Common myeloid progenitor, CD34-positive (primary cell): ENCODE measurements around the gene DIP2A.
A peak's percentile ranks its signal among the peaks of the same experiment; 100 is the strongest.

ENCODE experiments used
- CTCF ChIA-PET: fragments of 350-600 bp; sonication (Branson Sonifier 250); formaldehyde crosslinking; loops from one replicate; lab custom pipeline; 2021; ENCODE audit warnings: antibody characterized with exemption; lab: Charles Lee
- POLR2A ChIA-PET: fragments of 350-600 bp; sonication (Branson Sonifier 250); formaldehyde crosslinking; loops from one replicate; lab custom pipeline; 2021; ENCODE audit warnings: antibody characterized with exemption; lab: Charles Lee
- DNase-seq, 3 donors: peaks; one replicate each; pipeline versions ENCODE4 v3.0.0 to v3.0.0-alpha.2; 2013
- H3K27ac ChIP-seq, 2 experiments: 1 replicate in 1 of 2; 2 replicates in 1 of 2; pipeline ENCODE4 v1.7.0; 2013; ENCODE audit warnings: inconsistent platforms in 2 of 2, low read length in 2 of 2, mild to moderate bottlenecking in 2 of 2, low read depth in 1 of 2, moderate library complexity in 1 of 2; ENCODE audit not compliant: severe bottlenecking in 2 of 2, insufficient read depth in 1 of 2, poor library complexity in 1 of 2
- H3K27me3 ChIP-seq, 5 experiments: replicated peaks in 2 of 5; 1 replicate in 3 of 5; 2 replicates in 2 of 5; pipeline versions ENCODE4 v1.6.1 to v1.7.0; 2013; ENCODE audit warnings: low read length in 4 of 5, mild to moderate bottlenecking in 2 of 5, moderate library complexity in 2 of 5, inconsistent platforms in 1 of 5; ENCODE audit not compliant: insufficient read depth in 5 of 5, control insufficient read depth in 4 of 5
- H3K36me3 ChIP-seq, 4 experiments: 1 replicate in 2 of 4; 2 replicates in 2 of 4; pipeline versions ENCODE4 v1.6.1 to v1.7.0; 2013; ENCODE audit warnings: low read length in 3 of 4, control low read depth in 1 of 4, mild to moderate bottlenecking in 1 of 4; ENCODE audit not compliant: control insufficient read depth in 4 of 4, insufficient read depth in 4 of 4
- H3K4me1 ChIP-seq, 4 experiments: 1 replicate in 3 of 4; 2 replicates in 1 of 4; pipeline versions ENCODE4 v1.6.1 to v1.7.1; 2013; ENCODE audit warnings: low read length in 3 of 4, mild to moderate bottlenecking in 3 of 4, control low read depth in 1 of 4, inconsistent platforms in 1 of 4, moderate library complexity in 1 of 4; ENCODE audit not compliant: control insufficient read depth in 4 of 4, insufficient read depth in 4 of 4; ENCODE audit errors: control extremely low read depth in 1 of 4
- H3K4me3 ChIP-seq, 7 experiments: 1 replicate in 4 of 7; 2 replicates in 3 of 7; pipeline versions ENCODE4 v1.5.1 to v1.7.0; 2013; ENCODE audit warnings: mild to moderate bottlenecking in 7 of 7, low read length in 6 of 7, moderate library complexity in 6 of 7, inconsistent platforms in 2 of 7, low read depth in 2 of 7, control low read depth in 1 of 7; ENCODE audit not compliant: insufficient read depth in 4 of 7, control insufficient read depth in 1 of 7; ENCODE audit errors: extremely low read depth in 1 of 7
- H3K9me3 ChIP-seq, 5 experiments: 1 replicate in 4 of 5; 2 replicates in 1 of 5; pipeline versions ENCODE4 v1.6.1 to v1.7.1; 2013; ENCODE audit warnings: low read length in 4 of 5, mild to moderate bottlenecking in 2 of 5, inconsistent platforms in 1 of 5, low read depth in 1 of 5, moderate library complexity in 1 of 5; ENCODE audit not compliant: control insufficient read depth in 4 of 5, insufficient read depth in 2 of 5; ENCODE audit errors: control extremely low read depth in 1 of 5
- WGBS: methylation state at CpG from one replicate; pipeline ENCODE4 v1.1.5; 2013; ENCODE audit not compliant: insufficient coverage; 5-methylcytosine and 5-hydroxymethylcytosine counted together

DIP2A gene

DNA sequence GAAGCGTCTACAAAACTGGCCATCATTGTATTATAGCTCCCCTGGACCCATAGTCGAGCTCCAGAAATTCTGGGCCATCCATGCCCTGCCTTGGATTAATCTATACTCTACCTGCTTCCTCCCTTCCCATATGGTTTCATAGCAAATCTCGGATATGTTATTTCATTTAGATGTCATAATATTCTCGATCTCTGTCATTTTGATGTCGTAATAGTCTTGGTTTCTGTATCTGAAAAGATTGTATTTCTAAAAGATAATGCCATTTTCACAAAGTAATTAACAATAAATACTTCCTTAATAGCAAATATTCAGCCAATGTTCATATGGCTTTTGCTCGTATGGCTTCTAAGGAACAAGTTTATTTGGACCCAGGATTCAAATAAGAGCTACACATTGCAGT is 35.1 kb downstream of the DIP2A start:
- Histone ChIP-seq H3K27ac (no peak overlapping the region), H3K4me1 (no peaks in the 10 kb centered on the region), H3K9me3 (peaks cover 0 to 5% (median 2%) of the 10 kb centered on the region in 5 experiments), H3K4me3 (no peak overlapping the region), H3K27me3 (no peaks in the 10 kb centered on the region), H3K36me3 (peaks cover 21 to 68% (median 45%) of the 10 kb centered on the region in 4 experiments)
- ChIA-PET CTCF (no interaction called here), POLR2A (no interaction called here)
- no CpG with 5 or more reads among the region's 6 CpGs for WGBS
- DNase-seq, result no peak

DNA sequence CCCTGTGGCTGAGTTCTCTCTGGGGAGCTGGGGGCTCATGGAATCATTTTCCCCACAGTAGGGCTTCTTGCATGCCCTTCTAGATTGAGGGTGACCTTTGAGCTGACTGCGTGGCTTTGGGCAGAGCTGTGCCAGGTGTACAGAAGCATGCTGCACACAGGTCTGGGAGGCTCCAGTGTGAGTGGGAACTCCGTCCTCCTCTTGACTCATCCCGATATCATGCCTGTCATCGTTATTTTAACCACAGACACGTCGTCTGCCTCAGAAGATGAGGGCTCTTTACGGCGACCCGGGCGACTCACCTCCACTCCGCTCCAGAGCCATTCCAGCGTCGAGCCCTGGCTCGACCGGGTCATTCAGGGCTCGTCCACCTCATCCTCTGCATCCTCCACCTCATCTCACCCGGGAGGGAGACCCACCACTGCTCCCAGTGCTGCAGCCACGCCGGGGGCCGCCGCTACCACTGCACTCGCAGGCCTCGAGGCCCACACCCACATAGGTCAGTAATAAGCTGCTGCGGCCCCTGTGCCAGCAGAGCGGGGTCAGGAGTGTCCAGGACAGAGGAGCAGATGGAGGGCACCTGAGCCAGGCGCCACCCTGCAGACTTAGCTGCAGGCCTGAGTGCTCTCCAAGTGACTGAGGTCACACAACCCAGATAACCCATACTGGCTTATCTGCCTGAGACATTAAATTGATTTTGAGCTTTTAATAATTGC is 39.8 kb downstream of the DIP2A start:
- ChIA-PET CTCF (interaction anchor here (0.6 to 2.1 kb wide), 4 partner anchors 9 to 141 kb away, joined by 3 to 6 read pairs (median 3); no protein-coding TSS in a partner anchor), POLR2A (no interaction called here)
- WGBS, result 98% methylated on average over 20 of the region's 26 CpGs
- Histone ChIP-seq H3K4me3 (no peak overlapping the region), H3K4me1 (peaks cover 11 to 36% (median 24%) of the 10 kb centered on the region in 4 experiments), H3K9me3 (peaks cover 0 to 2% (median 0%) of the 10 kb centered on the region in 5 experiments), H3K36me3 (peaks cover 15 to 41% (median 29%) of the 10 kb centered on the region in 4 experiments), H3K27me3 (no peaks in the 10 kb centered on the region), H3K27ac (no peak overlapping the region)
- DNase-seq, result no peak

DNA sequence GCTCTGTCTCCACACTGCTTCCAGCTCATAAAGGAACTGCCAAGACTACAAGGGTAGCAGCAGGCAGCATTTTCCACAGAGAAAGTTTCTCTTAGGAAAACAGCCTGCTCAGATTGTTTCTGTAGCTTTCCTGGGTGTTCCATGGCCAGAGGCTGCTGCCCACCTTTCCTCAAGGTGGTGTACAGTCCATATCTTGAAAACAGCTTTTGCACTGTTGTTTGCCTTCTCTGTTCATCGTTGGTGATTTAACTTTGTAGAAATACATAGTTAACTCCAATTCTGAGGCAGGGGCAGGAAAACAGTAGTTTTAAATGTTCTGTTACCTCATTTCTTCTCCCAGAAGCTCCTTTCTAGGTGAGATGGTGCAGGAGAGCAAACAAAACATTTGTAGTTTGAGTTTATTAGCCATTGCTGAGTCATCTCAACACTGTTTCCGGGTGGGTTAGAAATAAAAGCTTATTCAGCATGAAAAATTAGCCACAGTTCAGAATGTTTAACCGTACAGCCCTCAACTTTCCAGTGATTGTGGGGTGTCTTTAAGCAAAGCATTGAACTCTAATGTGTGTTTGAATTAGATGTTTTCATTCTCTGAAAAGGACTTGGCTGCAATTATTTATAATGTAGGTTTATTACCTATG is 41.7 kb downstream of the DIP2A start:
- POLR2A ChIA-PET, result interaction anchor here (0.9 kb wide), 1 partner anchor 13 kb away, joined by 3 read pairs; no protein-coding TSS in a partner anchor
- CTCF ChIA-PET, result interaction anchor here (1.1 to 2.1 kb wide), 7 partner anchors 10 to 31 kb away, joined by 3 to 6 read pairs (median 4); no protein-coding TSS in a partner anchor
- H3K4me3 ChIP-seq, result peak overlapping the region in 5 of 7 experiments; percentile 0 to 50 (median 23)
- peak overlapping the region; percentile 29 to 55 for H3K27ac ChIP-seq
- peaks cover 13 to 42% (median 30%) of the 10 kb centered on the region in 4 experiments for H3K36me3 ChIP-seq
- H3K4me1 ChIP-seq, result peaks cover 11 to 44% (median 26%) of the 10 kb centered on the region in 4 experiments
- no peaks in the 10 kb centered on the region for H3K27me3 ChIP-seq
- peak; percentile 29 to 78 (median 74) for DNase-seq
- no peaks in the 10 kb centered on the region for H3K9me3 ChIP-seq
- WGBS, result 0% methylated on average over 2 of the region's 3 CpGs

DNA sequence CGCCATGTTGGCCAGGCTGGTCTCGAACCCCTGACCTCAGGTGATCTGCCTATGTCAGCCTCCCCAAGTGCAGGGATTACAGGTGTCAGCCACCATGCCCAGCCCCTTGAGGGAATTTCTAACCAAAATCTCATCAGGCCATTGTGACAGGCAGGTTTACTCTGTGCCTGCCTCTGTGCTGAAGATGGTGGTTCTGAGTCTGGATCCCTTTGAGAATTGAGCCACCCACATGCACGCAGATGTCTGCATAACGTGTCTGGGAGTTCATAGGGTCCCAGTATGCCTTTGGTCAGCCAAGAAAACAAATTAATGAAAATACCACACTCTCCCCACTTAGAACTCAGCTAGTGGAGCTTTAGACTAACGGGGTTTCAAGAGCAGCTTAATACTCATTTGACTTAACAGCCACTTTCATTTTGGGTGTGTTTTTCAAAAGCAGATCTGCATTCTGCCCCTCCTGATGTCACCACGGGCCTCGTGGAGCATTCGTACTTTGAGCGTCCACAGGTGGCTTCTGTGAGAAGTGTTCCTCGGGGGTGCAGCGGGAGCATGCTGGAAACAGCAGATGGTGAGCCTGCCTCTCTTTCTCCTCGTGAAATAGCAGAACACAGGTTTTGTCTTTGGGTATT is 45.3 kb downstream of the DIP2A start:
- DNase-seq, result no peak
- no peaks in the 10 kb centered on the region for H3K27me3 ChIP-seq
- 96% methylated on average over 10 of the region's 12 CpGs for WGBS
- no peak overlapping the region for H3K27ac ChIP-seq
- POLR2A ChIA-PET, result no interaction called here
- H3K36me3 ChIP-seq, result peaks cover 7 to 29% (median 25%) of the 10 kb centered on the region in 4 experiments
- CTCF ChIA-PET, result no interaction called here
- no peak overlapping the region for H3K4me3 ChIP-seq
- peaks cover 12 to 44% (median 26%) of the 10 kb centered on the region in 4 experiments for H3K4me1 ChIP-seq
- no peaks in the 10 kb centered on the region for H3K9me3 ChIP-seq

DNA sequence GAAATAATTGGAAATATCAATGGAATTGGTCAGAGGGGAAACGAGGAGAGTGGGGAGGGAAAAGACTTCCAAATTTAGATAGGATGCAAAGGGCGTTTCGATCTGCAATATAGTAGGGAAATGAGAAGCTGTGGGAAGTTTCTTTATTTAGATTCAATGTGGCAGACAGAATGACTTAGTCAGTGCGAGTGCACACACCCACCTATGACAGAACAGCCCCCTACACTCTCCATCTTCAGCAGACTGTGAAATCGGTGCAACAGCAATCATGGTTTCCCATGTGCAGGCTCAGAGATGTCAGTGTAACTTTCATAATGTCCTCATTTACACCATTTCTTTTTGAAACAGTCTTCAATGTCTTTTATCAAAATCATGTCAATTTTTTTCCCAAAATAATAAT is 46.0 kb downstream of the DIP2A start:
- CTCF ChIA-PET, result no interaction called here
- POLR2A ChIA-PET, result no interaction called here
- H3K9me3 ChIP-seq, result no peaks in the 10 kb centered on the region
- no peak for DNase-seq
- H3K27ac ChIP-seq, result no peak overlapping the region
- peaks cover 10 to 38% (median 23%) of the 10 kb centered on the region in 4 experiments for H3K4me1 ChIP-seq
- H3K4me3 ChIP-seq, result no peak overlapping the region
- 100% methylated on average over 3 of the region's 5 CpGs for WGBS
- H3K27me3 ChIP-seq, result no peaks in the 10 kb centered on the region
- peaks cover 11 to 30% (median 26%) of the 10 kb centered on the region in 4 experiments for H3K36me3 ChIP-seq

DNA sequence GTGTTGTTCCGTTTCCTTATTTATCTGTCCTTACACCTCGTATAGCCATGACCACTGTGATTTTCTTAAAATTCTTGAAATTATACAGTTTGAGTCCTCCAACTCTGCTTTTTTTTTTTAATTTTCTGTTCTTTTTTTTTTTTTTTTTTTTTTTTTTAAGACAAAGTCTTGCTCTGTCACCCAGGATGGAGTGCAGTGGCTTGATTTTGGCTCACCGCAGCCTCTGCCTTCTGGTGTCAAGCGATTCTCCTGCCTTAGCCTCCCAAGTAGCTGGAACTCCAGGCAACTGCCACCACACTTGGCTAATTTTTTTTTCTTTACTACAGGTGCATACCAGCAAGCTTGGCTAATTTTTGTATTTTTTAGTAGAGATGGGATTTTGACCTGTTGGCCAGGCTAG is 48.9 kb downstream of the DIP2A start:
- ChIA-PET POLR2A (no interaction called here), CTCF (no interaction called here)
- no peaks in the 10 kb centered on the region for H3K27me3 ChIP-seq
- WGBS, result 100% methylated on average over 2 of the region's 4 CpGs
- peaks cover 24 to 54% (median 45%) of the 10 kb centered on the region in 4 experiments for H3K36me3 ChIP-seq
- H3K4me1 ChIP-seq, result peaks cover 0 to 13% (median 4%) of the 10 kb centered on the region in 4 experiments
- no peak overlapping the region for H3K4me3 ChIP-seq
- H3K27ac ChIP-seq, result no peak overlapping the region
- H3K9me3 ChIP-seq, result no peaks in the 10 kb centered on the region
- DNase-seq, result no peak
